CD4-positive, alpha-beta T cell treated with Interleukin-15 for 4 hours (primary cell): ENCODE data around the gene SATB2.

ENCODE experiments used
- DNase-seq: peaks from one replicate; pipeline ENCODE4 v3.0.0-alpha.2; 2020; ENCODE audit warnings: low spot score

The SATB2 gene

GRCh38 chr2:199257261-199258224 is 200.2 kb downstream of the SATB2 start:
- no peak for DNase-seq

GRCh38 chr2:199230091-199230490 is 227.6 kb downstream of the SATB2 start:
- no peak for DNase-seq

- no peak for DNase-seq
Observed at GRCh38 chr2:199228887-199229819, 228.6 kb downstream of the SATB2 start.

GRCh38 chr2:199223791-199224190 is 233.9 kb downstream of the SATB2 start:
- DNase-seq: no peak

- no peak for DNase-seq
Observed at GRCh38 chr2:199220920-199221319, 236.8 kb downstream of the SATB2 start.

- no peak for DNase-seq
Observed at GRCh38 chr2:199219551-199219950, 238.2 kb downstream of the SATB2 start.
